ENCODE data around the gene CENPP. TPM values are rescaled to one million over a fixed set of nuclear protein-coding genes. Genes with fewer than 3 reads are reported as not detected.

Gene CENPP
- total RNA-seq, 1 experiment from 2014 or later: 15.6 TPM

DNA sequence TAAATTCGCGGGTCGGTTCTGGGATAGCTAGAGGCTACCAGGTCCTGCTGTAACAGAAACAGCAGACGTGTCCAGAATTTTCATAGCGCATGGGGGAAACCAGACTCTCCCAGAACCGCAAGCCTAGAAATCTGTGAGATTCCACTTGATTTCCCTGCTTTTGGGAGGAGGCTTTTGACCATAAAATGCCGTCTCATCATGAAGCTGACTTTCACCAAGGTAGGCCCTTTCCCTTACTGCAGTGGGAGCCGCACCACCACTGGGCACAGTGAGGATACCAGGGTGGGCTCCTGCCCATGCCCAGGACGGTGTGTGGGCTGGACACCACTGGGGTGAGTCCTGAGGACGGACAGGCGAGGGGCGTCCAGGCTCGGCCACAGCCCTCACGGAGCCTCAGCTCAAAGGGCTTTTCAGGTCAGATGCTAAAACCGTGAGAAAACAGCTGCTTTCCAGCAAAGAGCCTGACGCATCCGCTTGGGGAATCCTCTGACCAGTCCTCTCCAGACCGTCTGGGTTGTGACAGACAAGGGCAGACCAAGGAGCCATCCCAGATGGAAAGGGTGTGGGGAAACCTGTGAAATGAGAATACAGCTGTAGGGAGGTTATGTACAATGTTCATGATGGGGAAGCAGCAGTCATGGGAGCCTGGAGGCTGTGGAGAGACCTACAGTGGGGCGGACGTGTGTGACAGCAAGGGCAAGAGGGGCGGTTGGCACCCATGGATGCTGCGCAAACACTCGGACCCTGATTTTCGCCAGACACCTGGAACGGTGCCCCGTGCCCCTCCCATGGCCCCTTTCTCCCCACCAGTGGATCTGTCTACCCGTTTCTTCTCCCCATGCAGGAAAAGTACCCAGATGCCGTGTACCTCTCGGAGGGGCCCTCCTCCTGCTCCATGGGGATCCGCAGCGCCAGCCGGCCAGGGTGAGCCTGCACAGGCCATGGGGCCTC, 285.0 kb downstream of the CENPP start:
- Histone ChIP-seq H3K27me3 (replicated peaks; ENCODE audit: insufficient read depth, low read depth, low read length, poor library complexity) (no peaks in the 10 kb centered on the region), H3K4me1 (ENCODE audit: insufficient read depth, low read length, poor library complexity, severe bottlenecking) (no peaks in the 10 kb centered on the region), H3K27ac (ENCODE audit: low read depth, low read length, poor library complexity, severe bottlenecking) (peak overlapping the region; percentile 47), H3K36me3 (ENCODE audit: insufficient read depth, low read length, poor library complexity, severe bottlenecking) (peaks cover 16% of the 10 kb centered on the region), H3K4me3 (ENCODE audit: low read depth, low read length, poor library complexity, severe bottlenecking) (no peak overlapping the region), H3K9me3 (ENCODE audit: low read depth, low read length, poor library complexity, severe bottlenecking) (no peaks in the 10 kb centered on the region)
- TF ChIP-seq, protein P1, sequence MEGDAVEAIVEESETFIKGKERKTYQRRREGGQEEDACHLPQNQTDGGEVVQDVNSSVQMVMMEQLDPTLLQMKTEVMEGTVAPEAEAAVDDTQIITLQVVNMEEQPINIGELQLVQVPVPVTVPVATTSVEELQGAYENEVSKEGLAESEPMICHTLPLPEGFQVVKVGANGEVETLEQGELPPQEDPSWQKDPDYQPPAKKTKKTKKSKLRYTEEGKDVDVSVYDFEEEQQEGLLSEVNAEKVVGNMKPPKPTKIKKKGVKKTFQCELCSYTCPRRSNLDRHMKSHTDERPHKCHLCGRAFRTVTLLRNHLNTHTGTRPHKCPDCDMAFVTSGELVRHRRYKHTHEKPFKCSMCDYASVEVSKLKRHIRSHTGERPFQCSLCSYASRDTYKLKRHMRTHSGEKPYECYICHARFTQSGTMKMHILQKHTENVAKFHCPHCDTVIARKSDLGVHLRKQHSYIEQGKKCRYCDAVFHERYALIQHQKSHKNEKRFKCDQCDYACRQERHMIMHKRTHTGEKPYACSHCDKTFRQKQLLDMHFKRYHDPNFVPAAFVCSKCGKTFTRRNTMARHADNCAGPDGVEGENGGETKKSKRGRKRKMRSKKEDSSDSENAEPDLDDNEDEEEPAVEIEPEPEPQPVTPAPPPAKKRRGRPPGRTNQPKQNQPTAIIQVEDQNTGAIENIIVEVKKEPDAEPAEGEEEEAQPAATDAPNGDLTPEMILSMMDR (conservative IDR thresholded peaks at IDR 0.05; ENCODE audit: low read depth, low read length): no peak
- TF ChIP-seq EZH2 (IDR thresholded peaks at IDR 0.05; ENCODE audit: borderline replicate concordance, low read depth, low read length, poor library complexity, severe bottlenecking): no peak
- BruUV-seq (replicated peaks): no TSS peak
- intact Hi-C loops (cut with micrococcal nuclease; ENCODE audit: unreplicated experiment): no loop called here
- DNase-seq (ENCODE audit: low spot score): no peak
- ChIA-PET CTCF (no interaction called here), POLR2A (ENCODE audit: low non-redundant PET) (no interaction called here)

DNA sequence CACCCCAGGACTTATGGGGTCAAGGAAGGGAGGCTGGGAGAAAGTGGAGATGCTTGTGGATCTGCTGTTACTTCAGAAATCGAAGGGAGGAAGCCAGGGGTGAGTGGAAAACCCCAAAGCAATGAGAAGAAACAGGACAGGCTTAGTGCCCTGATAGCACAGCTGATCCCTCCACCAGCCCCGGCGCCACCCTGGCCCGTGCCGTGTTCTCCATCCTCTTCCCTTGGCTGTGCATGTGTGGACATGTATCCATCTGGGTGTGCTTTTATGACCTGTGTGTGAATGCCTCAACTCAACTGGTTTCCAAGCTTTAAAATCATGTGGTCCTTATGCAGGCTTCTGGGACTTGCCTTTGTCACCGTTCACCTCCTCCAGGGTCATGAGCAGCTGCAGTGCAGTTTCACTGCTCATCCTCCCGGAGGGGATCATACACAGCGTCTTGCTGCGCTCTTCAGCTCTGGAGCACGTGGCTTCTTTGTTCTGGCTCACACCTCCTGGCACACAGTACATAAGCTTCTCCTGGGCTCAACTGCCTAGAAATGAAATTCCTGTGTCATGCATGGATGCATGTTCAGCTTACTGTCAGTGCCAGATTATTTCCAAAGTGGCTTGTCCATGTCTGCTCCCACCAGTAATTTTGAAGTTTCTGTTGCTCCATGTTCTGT, 286.0 kb downstream of the CENPP start:
- BruUV-seq (replicated peaks): no TSS peak
- H3K9me3 ChIP-seq (ENCODE audit: low read depth, low read length, poor library complexity, severe bottlenecking): no peaks in the 10 kb centered on the region
- ChIA-PET POLR2A (ENCODE audit: low non-redundant PET) (no interaction called here), CTCF (no interaction called here)
- no peak overlapping the region for H3K4me3 ChIP-seq (ENCODE audit: low read depth, low read length, poor library complexity, severe bottlenecking)
- intact Hi-C loops (cut with micrococcal nuclease; ENCODE audit: unreplicated experiment): no loop called here
- TF ChIP-seq, protein P1 (conservative IDR thresholded peaks at IDR 0.05; ENCODE audit: low read depth, low read length): no peak
- no peak for TF ChIP-seq EZH2 (IDR thresholded peaks at IDR 0.05; ENCODE audit: borderline replicate concordance, low read depth, low read length, poor library complexity, severe bottlenecking)
- peaks cover 16% of the 10 kb centered on the region for H3K36me3 ChIP-seq (ENCODE audit: insufficient read depth, low read length, poor library complexity, severe bottlenecking)
- peak overlapping the region; percentile 23 for H3K27ac ChIP-seq (ENCODE audit: low read depth, low read length, poor library complexity, severe bottlenecking)
- no peaks in the 10 kb centered on the region for H3K4me1 ChIP-seq (ENCODE audit: insufficient read depth, low read length, poor library complexity, severe bottlenecking)
- DNase-seq (ENCODE audit: low spot score): no peak
- H3K27me3 ChIP-seq (replicated peaks; ENCODE audit: insufficient read depth, low read depth, low read length, poor library complexity): no peaks in the 10 kb centered on the region

DNA sequence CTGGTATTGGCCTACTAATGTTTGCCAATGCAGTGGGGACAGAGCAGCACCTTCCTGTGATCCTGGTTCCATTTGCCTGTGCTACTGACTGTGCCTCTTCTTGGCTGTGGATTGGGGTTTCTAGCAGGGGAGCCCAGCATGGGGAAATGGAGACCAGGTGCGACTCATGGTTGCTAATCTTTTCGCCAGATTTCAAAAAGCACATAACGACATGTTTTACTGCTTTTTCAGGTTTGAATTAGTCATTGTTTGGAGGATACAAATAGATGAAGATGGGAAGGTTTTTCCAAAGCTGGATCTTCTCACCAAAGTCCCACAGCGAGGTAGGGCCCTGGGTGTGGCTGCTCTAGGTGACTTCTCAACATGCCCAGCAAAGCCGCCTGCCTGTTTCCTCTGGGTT, 286.5 kb downstream of the CENPP start:
- no peaks in the 10 kb centered on the region for H3K4me1 ChIP-seq (ENCODE audit: insufficient read depth, low read length, poor library complexity, severe bottlenecking)
- TF ChIP-seq EZH2 (IDR thresholded peaks at IDR 0.05; ENCODE audit: borderline replicate concordance, low read depth, low read length, poor library complexity, severe bottlenecking): no peak
- TF ChIP-seq, protein P1 (conservative IDR thresholded peaks at IDR 0.05; ENCODE audit: low read depth, low read length): no peak
- DNase-seq (ENCODE audit: low spot score): no peak
- no peaks in the 10 kb centered on the region for H3K9me3 ChIP-seq (ENCODE audit: low read depth, low read length, poor library complexity, severe bottlenecking)
- BruUV-seq (replicated peaks): no TSS peak
- ChIA-PET CTCF (no interaction called here), POLR2A (ENCODE audit: low non-redundant PET) (no interaction called here)
- intact Hi-C loops (cut with micrococcal nuclease; ENCODE audit: unreplicated experiment): no loop called here
- H3K27me3 ChIP-seq (replicated peaks; ENCODE audit: insufficient read depth, low read depth, low read length, poor library complexity): no peaks in the 10 kb centered on the region
- no peak overlapping the region for H3K27ac ChIP-seq (ENCODE audit: low read depth, low read length, poor library complexity, severe bottlenecking)
- peaks cover 16% of the 10 kb centered on the region for H3K36me3 ChIP-seq (ENCODE audit: insufficient read depth, low read length, poor library complexity, severe bottlenecking)
- H3K4me3 ChIP-seq (ENCODE audit: low read depth, low read length, poor library complexity, severe bottlenecking): no peak overlapping the region

All from A673 (cell line).